Tibial nerve (tissue), 3 donors: ENCODE results near the gene DNAJB7.

ENCODE experiments used
- CTCF ChIP-seq, 5 experiments: fragments of 200-600 bp in 3 of 5; fragments of 450-650 bp in 2 of 5; sonication (generic) in 3 of 5; IDR thresholded peaks; one replicate each; pipeline ENCODE4 v1.5.1; 2016 to 2019; ENCODE audit warnings: antibody characterized with exemption in 5 of 5, mild to moderate bottlenecking in 3 of 5, moderate library complexity in 2 of 5
- POLR2A ChIP-seq, 2 donors: fragments of 450-650 bp; IDR thresholded peaks; one replicate each; pipeline ENCODE4 v1.6.1; 2017; ENCODE audit warnings: antibody characterized with exemption in 2 of 2, mild to moderate bottlenecking in 2 of 2, moderate library complexity in 2 of 2

- TF ChIP-seq CTCF (IDR thresholded peaks at IDR 0.05) (no peak), POLR2A (IDR thresholded peaks at IDR 0.05) (no peak)
Measured at GRCh38 chr22:40890881-40891280, 29.0 kb upstream of the DNAJB7 start.
